CD4-positive, alpha-beta T cell (primary cell): ENCODE measurements around the gene SCFD1. TPM values are rescaled to one million over a fixed set of nuclear protein-coding genes. Genes with fewer than 3 reads are reported as not detected.

Experiments used
- ATAC-seq: fragments of 200-7000 bp; cut with Tn5 transposase; one replicate; pipeline ENCODE4 v1.10.0; 2022; ENCODE audit warnings: mild to moderate bottlenecking; ENCODE audit not compliant: poor library complexity
- CTCF ChIA-PET: fragments of 350-600 bp; sonication (Branson Sonifier 250); formaldehyde crosslinking; loops from one replicate; lab custom pipeline; 2021; ENCODE audit warnings: antibody characterized with exemption, inconsistent platforms; lab: Charles Lee
- POLR2A ChIA-PET: fragments of 350-600 bp; sonication (Branson Sonifier 250); formaldehyde crosslinking; loops from one replicate; lab custom pipeline; 2021; ENCODE audit warnings: antibody characterized with exemption, inconsistent platforms; lab: Charles Lee
- DNase-seq, 14 experiments: peaks; one replicate each; pipeline ENCODE4 v3.0.0-alpha.2; 2013 to 2020; ENCODE audit warnings: mixed read lengths in 2 of 14
- H3K27ac ChIP-seq, 2 donors: one replicate each; pipeline versions ENCODE4 v1.5.1 to v1.7.0; 2013; ENCODE audit warnings: low read length in 2 of 2, low read depth in 1 of 2, mild to moderate bottlenecking in 1 of 2
- H3K27me3 ChIP-seq, 2 experiments: 1 replicate in 1 of 2; 2 replicates in 1 of 2; pipeline versions ENCODE4 v1.6.1 to v1.7.0; 2013; ENCODE audit warnings: low read length in 2 of 2, control low read depth in 1 of 2, mild to moderate bottlenecking in 1 of 2, moderate library complexity in 1 of 2; ENCODE audit not compliant: insufficient read depth in 2 of 2, control insufficient read depth in 1 of 2
- H3K36me3 ChIP-seq: one replicate; pipeline ENCODE4 v1.6.1; 2013; ENCODE audit warnings: low read length, control low read depth; ENCODE audit not compliant: insufficient read depth
- H3K4me1 ChIP-seq: one replicate; pipeline ENCODE4 v1.6.1; 2013; ENCODE audit warnings: low read length, control low read depth; ENCODE audit not compliant: insufficient read depth
- H3K4me3 ChIP-seq: one replicate; pipeline ENCODE4 v1.5.1; 2013; ENCODE audit warnings: mild to moderate bottlenecking, low read length, moderate library complexity
- H3K9me3 ChIP-seq, 2 experiments: 1 replicate in 1 of 2; 2 replicates in 1 of 2; pipeline versions ENCODE4 v1.6.1 to v1.7.0; 2013; ENCODE audit warnings: low read length in 2 of 2, mild to moderate bottlenecking in 2 of 2, control low read depth in 1 of 2, moderate library complexity in 1 of 2; ENCODE audit not compliant: control insufficient read depth in 1 of 2, insufficient read depth in 1 of 2
- H3K27ac Mint-ChIP-seq: one replicate; pipeline ENCODE4 v1.8.0; 2020; ENCODE audit warnings: mixed read lengths
- H3K27me3 Mint-ChIP-seq: one replicate; pipeline ENCODE4 v1.8.0; 2021; ENCODE audit warnings: mixed read lengths
- H3K36me3 Mint-ChIP-seq: one replicate; pipeline ENCODE4 v1.8.0; 2021; ENCODE audit warnings: low read depth, mixed read lengths
- H3K4me1 Mint-ChIP-seq: one replicate; pipeline ENCODE4 v1.8.0; 2021; ENCODE audit warnings: low read depth, mixed read lengths
- H3K4me3 Mint-ChIP-seq: one replicate; pipeline ENCODE4 v1.8.0; 2020; ENCODE audit warnings: mild to moderate bottlenecking, mixed read lengths
- H3K9me3 Mint-ChIP-seq: one replicate; pipeline ENCODE4 v1.8.0; 2020; ENCODE audit warnings: mixed read lengths
- intact Hi-C, 2 experiments: fragments of 100-400 bp; cut with DNase I in 1 of 2; cut with micrococcal nuclease in 1 of 2; formaldehyde crosslinking; loops; one replicate each; pipeline versions ENCODE4 v1.15.1 to v1.9.0; 2023 to 2025; cut with DNase I, micrococcal nuclease
- total RNA-seq, 174 experiments: library from RNA in 2 of 174; stranded (reverse) in 2 of 174; gene quantifications; one replicate each; pipeline ENCODE4 v1.2.3 and lab custom pipeline; 2021 to 2026
- TF ChIP-seq, protein P1 (sequence below): fragments of 200-600 bp; IDR thresholded peaks from one replicate; pipeline ENCODE4 v1.8.0; 2022; ENCODE audit warnings: antibody characterized with exemption, mild to moderate bottlenecking

The SCFD1 gene
- total RNA-seq, 2 experiments from 2014 or later, result 59.0 to 63.6 TPM

DNA sequence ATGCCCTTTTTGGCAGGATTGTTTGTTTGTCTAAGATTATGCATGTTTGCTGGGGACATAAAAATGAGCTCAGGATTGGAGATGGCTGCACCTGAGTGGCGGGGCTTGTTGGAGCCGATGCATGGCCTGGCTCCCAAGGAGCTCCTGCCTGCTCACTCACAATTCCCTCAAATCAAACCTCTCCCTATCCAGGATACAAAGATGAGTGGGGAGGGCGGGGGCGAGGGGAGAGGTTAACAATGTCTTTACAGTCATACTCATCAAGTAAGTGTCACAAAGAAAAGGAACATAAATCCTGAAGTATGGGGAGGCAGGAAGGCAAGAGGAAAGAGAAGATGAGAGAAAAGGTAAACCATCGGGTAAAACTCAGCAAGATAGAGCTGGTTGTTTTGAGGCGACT is 148.3 kb downstream of the SCFD1 start:
- H3K36me3 Mint-ChIP-seq, result no peaks in the 10 kb centered on the region
- Histone ChIP-seq H3K4me1 (no peaks in the 10 kb centered on the region), H3K36me3 (no peaks in the 10 kb centered on the region), H3K9me3 (no peaks in the 10 kb centered on the region), H3K27ac (no peak overlapping the region), H3K27me3 (peaks cover 0 to 7% of the 10 kb centered on the region in 2 experiments), H3K4me3 (no peak overlapping the region)
- H3K9me3 Mint-ChIP-seq, result no peaks in the 10 kb centered on the region
- intact Hi-C loops, result no loop called here
- no peaks in the 10 kb centered on the region for H3K4me1 Mint-ChIP-seq
- no peak overlapping the region for H3K27ac Mint-ChIP-seq
- H3K27me3 Mint-ChIP-seq, result peaks cover 50% of the 10 kb centered on the region
- DNase-seq (no peak), ATAC-seq (no peak)
- TF ChIP-seq, protein P1, sequence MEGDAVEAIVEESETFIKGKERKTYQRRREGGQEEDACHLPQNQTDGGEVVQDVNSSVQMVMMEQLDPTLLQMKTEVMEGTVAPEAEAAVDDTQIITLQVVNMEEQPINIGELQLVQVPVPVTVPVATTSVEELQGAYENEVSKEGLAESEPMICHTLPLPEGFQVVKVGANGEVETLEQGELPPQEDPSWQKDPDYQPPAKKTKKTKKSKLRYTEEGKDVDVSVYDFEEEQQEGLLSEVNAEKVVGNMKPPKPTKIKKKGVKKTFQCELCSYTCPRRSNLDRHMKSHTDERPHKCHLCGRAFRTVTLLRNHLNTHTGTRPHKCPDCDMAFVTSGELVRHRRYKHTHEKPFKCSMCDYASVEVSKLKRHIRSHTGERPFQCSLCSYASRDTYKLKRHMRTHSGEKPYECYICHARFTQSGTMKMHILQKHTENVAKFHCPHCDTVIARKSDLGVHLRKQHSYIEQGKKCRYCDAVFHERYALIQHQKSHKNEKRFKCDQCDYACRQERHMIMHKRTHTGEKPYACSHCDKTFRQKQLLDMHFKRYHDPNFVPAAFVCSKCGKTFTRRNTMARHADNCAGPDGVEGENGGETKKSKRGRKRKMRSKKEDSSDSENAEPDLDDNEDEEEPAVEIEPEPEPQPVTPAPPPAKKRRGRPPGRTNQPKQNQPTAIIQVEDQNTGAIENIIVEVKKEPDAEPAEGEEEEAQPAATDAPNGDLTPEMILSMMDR, result no peak
- ChIA-PET POLR2A (no interaction called here), CTCF (no interaction called here)
- no peak overlapping the region for H3K4me3 Mint-ChIP-seq

DNA sequence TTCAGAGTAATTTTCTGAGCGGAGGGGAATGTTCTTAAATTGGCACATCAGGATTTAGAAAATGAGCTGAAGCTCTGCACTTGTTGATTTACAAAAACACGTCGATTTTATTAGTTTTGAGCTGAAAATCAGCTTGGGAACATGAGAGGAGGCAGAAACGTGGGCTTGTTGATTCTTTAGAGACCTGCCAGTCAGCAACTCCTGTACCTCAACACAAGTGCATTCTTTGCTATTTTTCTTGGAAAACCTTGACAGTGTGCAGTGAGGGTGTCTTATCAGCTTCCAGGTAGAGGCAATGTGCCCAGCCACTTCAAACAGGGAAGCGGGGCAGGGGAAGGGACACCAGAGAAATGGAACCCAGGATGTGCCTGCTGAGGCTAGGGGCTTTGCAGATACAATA is 149.5 kb downstream of the SCFD1 start:
- intact Hi-C loops, result no loop called here
- Mint-ChIP-seq H3K27ac (no peak overlapping the region), H3K4me1 (no peaks in the 10 kb centered on the region), H3K9me3 (no peaks in the 10 kb centered on the region), H3K27me3 (peaks cover 50% of the 10 kb centered on the region), H3K36me3 (no peaks in the 10 kb centered on the region), H3K4me3 (no peak overlapping the region)
- Histone ChIP-seq H3K4me1 (no peaks in the 10 kb centered on the region), H3K4me3 (no peak overlapping the region), H3K27ac (no peak overlapping the region), H3K27me3 (peaks cover 0 to 7% of the 10 kb centered on the region in 2 experiments), H3K9me3 (no peaks in the 10 kb centered on the region), H3K36me3 (no peaks in the 10 kb centered on the region)
- ChIA-PET POLR2A (no interaction called here), CTCF (no interaction called here)
- ATAC-seq, result no peak
- TF ChIP-seq, protein P1, result no peak
- DNase-seq, result no peak

DNA sequence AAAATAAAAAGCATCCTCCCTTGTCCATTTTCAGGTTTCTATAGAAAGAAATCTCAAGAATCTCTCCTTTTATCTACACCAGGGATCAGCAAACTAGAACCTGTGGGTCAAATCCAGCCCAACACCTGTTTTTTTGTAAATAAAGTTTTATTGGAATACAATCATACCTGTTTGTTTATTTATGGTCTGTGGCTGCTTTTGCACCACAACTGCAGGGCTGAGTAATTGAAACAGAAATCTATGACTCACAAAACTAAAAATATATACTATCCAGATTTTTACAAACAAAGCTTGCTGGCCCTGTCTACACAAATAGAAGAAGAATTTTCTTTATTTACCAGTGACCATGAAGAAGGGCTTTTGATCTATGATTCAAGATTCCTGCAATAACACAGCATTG is 157.1 kb downstream of the SCFD1 start:
- H3K4me3 ChIP-seq, result no peak overlapping the region
- CTCF ChIA-PET, result no interaction called here
- intact Hi-C loops, result no loop called here
- H3K4me1 ChIP-seq, result no peaks in the 10 kb centered on the region
- DNase-seq, result no peak
- no peak overlapping the region for H3K27ac ChIP-seq
- H3K4me1 Mint-ChIP-seq, result no peaks in the 10 kb centered on the region
- no peak overlapping the region for H3K27ac Mint-ChIP-seq
- H3K27me3 Mint-ChIP-seq, result peaks cover 28% of the 10 kb centered on the region
- H3K36me3 ChIP-seq, result no peaks in the 10 kb centered on the region
- no peaks in the 10 kb centered on the region for H3K27me3 ChIP-seq
- TF ChIP-seq, protein P1, result no peak
- H3K9me3 Mint-ChIP-seq, result no peaks in the 10 kb centered on the region
- H3K4me3 Mint-ChIP-seq, result no peak overlapping the region
- no peaks in the 10 kb centered on the region for H3K36me3 Mint-ChIP-seq
- POLR2A ChIA-PET, result no interaction called here
- no peak for ATAC-seq
- no peaks in the 10 kb centered on the region for H3K9me3 ChIP-seq

Other genes with a start within 250 kb of the SCFD1 start
- 10 to 100 TPM; 23.8 to 24.3 TPM for gene G2E3, start 63.2 kb upstream of the SCFD1 start, total RNA-seq